Measurements from ENCODE around the gene PNPLA6. TPM values are rescaled to one million over a fixed set of nuclear protein-coding genes. Genes with fewer than 3 reads are reported as not detected.

PNPLA6 gene
- total and polyA plus RNA-seq, 2 of the 13 experiments (the other 11 are each of a cell fraction or from before 2014, with no cell fraction given), result 24.9 to 28.2 TPM

DNA sequence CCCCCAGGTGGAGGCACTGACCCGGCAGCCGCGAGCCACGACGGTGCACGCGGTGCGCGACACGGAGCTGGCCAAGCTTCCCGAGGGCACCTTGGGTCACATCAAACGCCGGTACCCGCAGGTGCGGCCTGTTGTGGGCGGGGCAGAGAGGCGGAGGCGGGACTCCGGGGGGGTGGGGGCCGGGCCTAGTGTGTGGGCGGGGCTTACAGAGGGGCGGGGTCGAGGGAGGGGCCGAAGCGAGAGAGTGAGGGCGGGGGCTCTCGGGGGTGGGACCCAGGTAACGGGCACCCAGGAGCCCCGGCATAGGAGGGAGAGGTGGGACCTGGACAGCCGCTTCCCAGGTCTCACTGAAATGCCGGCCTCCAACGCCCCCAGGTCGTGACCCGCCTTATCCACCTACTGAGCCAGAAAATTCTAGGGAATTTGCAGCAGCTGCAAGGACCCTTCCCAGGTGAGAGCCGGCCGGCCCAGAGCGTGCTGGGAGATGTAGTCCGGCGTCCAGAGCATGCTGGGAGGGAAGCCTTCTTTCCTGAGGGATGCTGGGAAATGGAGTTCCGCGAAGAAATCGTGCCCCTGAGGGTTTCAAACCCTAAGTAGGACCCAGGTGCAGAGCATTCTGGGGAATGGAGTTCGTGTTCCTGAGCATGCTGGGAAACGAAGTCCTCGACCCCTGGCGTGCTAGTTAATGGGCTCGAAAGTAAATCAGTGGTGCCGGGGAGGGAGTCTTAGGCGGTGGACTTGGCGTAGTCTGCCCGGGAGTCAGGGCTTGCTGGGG, 15.7 kb downstream of the PNPLA6 start:
- FAIRE-seq (no peak), ATAC-seq (peak; percentile 47), DNase-seq (ENCODE audit: low spot score) (no peak)
- no peaks in the 10 kb centered on the region for H3K4me1 ChIP-seq (ENCODE audit: insufficient read depth, low read length)
- H4K20me1 ChIP-seq (ENCODE audit: insufficient read depth, low read length), result no peaks in the 10 kb centered on the region
- no peaks in the 10 kb centered on the region for H3K27me3 ChIP-seq (ENCODE audit: control insufficient read depth in 1 of 2, insufficient read depth in 2 of 2, low read length in 2 of 2)
- in situ Hi-C loops (cut with HindIII; ENCODE audit: extremely low pct_ligation_motif_present, low pct_unique_long_range_greater_than_20kb) (no loop called here), intact Hi-C loops (cut with micrococcal nuclease; ENCODE audit: unreplicated experiment) (no loop called here)
- POLR2A ChIA-PET, result no interaction called here
- no peaks in the 10 kb centered on the region for H3K79me2 ChIP-seq (ENCODE audit: insufficient read depth, low read length)
- no peaks in the 10 kb centered on the region; a peak in 2 of 5 replicates for H3K36me3 ChIP-seq (replicated peaks in 1 of 2; ENCODE audit: control insufficient read depth in 1 of 2, insufficient read depth in 2 of 2, low read length in 2 of 2)
- no peak overlapping the region for H3K4me2 ChIP-seq (ENCODE audit: low read depth, low read length)
- H3K27ac ChIP-seq (ENCODE audit: extremely low read length, insufficient read depth, low read length), result no peak overlapping the region
- 81% methylated on average over 38 of the region's 51 CpGs for WGBS (ENCODE audit: low lambda C conversion rate)
- no peak overlapping the region for H2AFZ ChIP-seq (ENCODE audit: low read length)
- H3K4me3 ChIP-seq (replicated peaks in 1 of 3; ENCODE audit: insufficient read depth in 1 of 3, low read depth in 2 of 3, low read length in 3 of 3), result no peak overlapping the region
- CTCF ChIA-PET (ENCODE audit: low intra/inter-chr PET ratio, low total read pairs), result no interaction called here
- no peak overlapping the region for H3K9ac ChIP-seq (ENCODE audit: insufficient read depth, low read depth, low read length)
- no peaks in the 10 kb centered on the region for H3K9me3 ChIP-seq (ENCODE audit: low read length)
- no TSS peak for BruUV-seq (replicated peaks)
- TF ChIP-seq ZFP36 (IDR thresholded peaks at IDR 0.05; ENCODE audit: borderline replicate concordance, low read depth, low read length, partially characterized antibody) (no peak), MXI1 (IDR thresholded peaks at IDR 0.05; ENCODE audit: borderline replicate concordance, low read depth, low read length) (no peak), HCFC1 (IDR thresholded peaks at IDR 0.05; ENCODE audit: low read depth, low read length) (peak; percentile 76), ZBTB4 (CRISPR knock-in tag; IDR thresholded peaks at IDR 0.05; ENCODE audit: borderline replicate concordance) (no peak), HOXA3 (CRISPR knock-in tag; IDR thresholded peaks at IDR 0.05) (peak; percentile 9; the same call in 1 of the 2 replicates), GMEB1 (CRISPR knock-in tag; IDR thresholded peaks at IDR 0.05; ENCODE audit: borderline replicate concordance) (peak; percentile 30; the same call in 1 of the 2 replicates), SRSF1 (optimal IDR thresholded peaks at IDR 0.05; ENCODE audit: low read depth, low read length) (no peak), SP140L (CRISPR knock-in tag; IDR thresholded peaks at IDR 0.05; ENCODE audit: borderline replicate concordance) (no peak), BCL6 (CRISPR knock-in tag; IDR thresholded peaks at IDR 0.05) (no peak), CREM (IDR thresholded peaks at IDR 0.05) (peak; percentile 91), CREM (CRISPR knock-in tag; IDR thresholded peaks at IDR 0.05) (no peak), THAP11 (CRISPR knock-in tag; IDR thresholded peaks at IDR 0.05) (peak; percentile 97), HOXA5 (CRISPR knock-in tag; IDR thresholded peaks at IDR 0.05) (no peak), GABPB1 (CRISPR knock-in tag; IDR thresholded peaks at IDR 0.05) (peak; percentile 47; the same call in 1 of the 2 replicates), ZFY (CRISPR knock-in tag; IDR thresholded peaks at IDR 0.05) (0 out of 2 replicates have a peak, but pooled peaks have one; percentile 20), ZNF143 (CRISPR knock-in tag; IDR thresholded peaks at IDR 0.05) (peak; percentile 93), ZNF781 (CRISPR knock-in tag; IDR thresholded peaks at IDR 0.05; ENCODE audit: borderline replicate concordance, not compliant biosample characterization) (no peak), ZNF614 (CRISPR knock-in tag; IDR thresholded peaks at IDR 0.05; ENCODE audit: borderline replicate concordance) (no peak)
- TF ChIP-seq, protein P1, sequence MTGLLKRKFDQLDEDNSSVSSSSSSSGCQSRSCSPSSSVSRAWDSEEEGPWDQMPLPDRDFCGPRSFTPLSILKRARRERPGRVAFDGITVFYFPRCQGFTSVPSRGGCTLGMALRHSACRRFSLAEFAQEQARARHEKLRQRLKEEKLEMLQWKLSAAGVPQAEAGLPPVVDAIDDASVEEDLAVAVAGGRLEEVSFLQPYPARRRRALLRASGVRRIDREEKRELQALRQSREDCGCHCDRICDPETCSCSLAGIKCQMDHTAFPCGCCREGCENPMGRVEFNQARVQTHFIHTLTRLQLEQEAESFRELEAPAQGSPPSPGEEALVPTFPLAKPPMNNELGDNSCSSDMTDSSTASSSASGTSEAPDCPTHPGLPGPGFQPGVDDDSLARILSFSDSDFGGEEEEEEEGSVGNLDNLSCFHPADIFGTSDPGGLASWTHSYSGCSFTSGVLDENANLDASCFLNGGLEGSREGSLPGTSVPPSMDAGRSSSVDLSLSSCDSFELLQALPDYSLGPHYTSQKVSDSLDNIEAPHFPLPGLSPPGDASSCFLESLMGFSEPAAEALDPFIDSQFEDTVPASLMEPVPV (CRISPR knock-in tag; IDR thresholded peaks at IDR 0.05), result no peak

Data from HepG2 (cell line).